GM12878 (cell line): ENCODE measurements around the gene SHC3. TPM values are rescaled to one million over a fixed set of nuclear protein-coding genes. Genes with fewer than 3 reads are reported as not detected.

ENCODE experiments used
- ATAC-seq: fragments of 200-7000 bp; cut with Tn5 transposase; 3 replicates; pipeline ENCODE4 v1.9.1; 2020; ENCODE audit warnings: mild to moderate bottlenecking, moderate library complexity
- BruUV-seq: library from RNA; stranded (reverse); fragments of 400-500 nt; replicated peaks from 2 replicates; lab custom pipeline; 2021; lab: Mats Ljungman, UMichigan
- CTCF ChIA-PET: fragments of 300-600 bp; sonication (Branson Sonifier 250); formaldehyde crosslinking; extraction: SDS; loops from one replicate; lab custom pipeline; 2021; ENCODE audit warnings: inconsistent platforms; lab: Yijun Ruan, JAX
- POLR2A ChIA-PET: fragments of 350-600 bp; formaldehyde crosslinking; extraction: SDS; loops from one replicate; lab custom pipeline; 2021; ENCODE audit warnings: inconsistent platforms; lab: Charles Lee
- RAD21 ChIA-PET: fragments of 300-600 bp; sonication (Branson Sonifier 250); formaldehyde crosslinking; loops from one replicate; lab custom pipeline; 2023; ENCODE audit warnings: antibody characterized with exemption; ENCODE audit not compliant: unreplicated experiment; lab: Charles Lee
- SMC1A ChIA-PET: fragments of 300-600 bp; sonication (Branson Sonifier 250); formaldehyde crosslinking; loops from one replicate; lab custom pipeline; 2023; ENCODE audit not compliant: unreplicated experiment, uncharacterized antibody; lab: Charles Lee
- DNase-seq: peaks from one replicate; pipeline ENCODE4 v3.0.0-alpha.2; 2011; ENCODE audit warnings: low read depth, low spot score
- FAIRE-seq: peaks from 3 replicates; lab custom pipeline; 2011; peaks lifted over from hg19 to GRCh38; lab: Jason Lieb, UNC
- H2AFZ ChIP-seq: 2 replicates; pipeline ENCODE4 v1.6.0; 2011; ENCODE audit warnings: low read depth, low read length, control low read depth; ENCODE audit not compliant: control insufficient read depth
- H3K27ac ChIP-seq: 2 replicates; pipeline ENCODE4 v1.5.1; 2011; ENCODE audit warnings: control low read depth; ENCODE audit not compliant: control insufficient read depth, insufficient read depth
- H3K27me3 ChIP-seq, 2 experiments: replicated peaks in 1 of 2; 2 replicates each; pipeline versions ENCODE4 v1.6.0 to v1.6.1; 2011; ENCODE audit warnings: low read length in 1 of 2; ENCODE audit not compliant: control insufficient read depth in 2 of 2, insufficient read depth in 2 of 2
- H3K36me3 ChIP-seq, 2 experiments: 2 replicates each; pipeline ENCODE4 v1.5.1; 2011; ENCODE audit warnings: low read length in 1 of 2; ENCODE audit not compliant: control insufficient read depth in 2 of 2, insufficient read depth in 2 of 2
- H3K4me1 ChIP-seq: 2 replicates; pipeline ENCODE4 v1.6.1; 2011; ENCODE audit warnings: mild to moderate bottlenecking, low read length, moderate library complexity, mixed read lengths; ENCODE audit not compliant: control insufficient read depth, insufficient read depth
- H3K4me2 ChIP-seq: 2 replicates; pipeline ENCODE4 v1.6.0; 2011; ENCODE audit warnings: control low read depth; ENCODE audit not compliant: control insufficient read depth, insufficient read depth
- H3K4me3 ChIP-seq: fragments of 200-600 bp; sonication (generic); 2 replicates; pipeline ENCODE4 v1.5.1; 2016
- H3K79me2 ChIP-seq: 2 replicates; pipeline ENCODE4 v1.6.0; 2011; ENCODE audit warnings: low read length; ENCODE audit not compliant: control insufficient read depth, insufficient read depth
- H3K9ac ChIP-seq: 2 replicates; pipeline ENCODE4 v1.8.0; 2011; ENCODE audit warnings: low read length, control low read depth, mixed read lengths; ENCODE audit not compliant: control insufficient read depth, insufficient read depth
- H3K9me3 ChIP-seq: replicated peaks from 3 replicates; pipeline ENCODE4 v1.5.1; 2011; ENCODE audit warnings: mild to moderate bottlenecking, low read length; ENCODE audit not compliant: control insufficient read depth, insufficient read depth
- H4K20me1 ChIP-seq: 2 replicates; pipeline ENCODE4 v1.6.0; 2011; ENCODE audit not compliant: control insufficient read depth, insufficient read depth
- CBFB ChIP-seq: IDR thresholded peaks from 2 replicates; pipeline ENCODE4 v1.6.1; 2016; ENCODE audit warnings: antibody characterized with exemption, low read depth
- CHD4 ChIP-seq: fragments of 200-600 bp; sonication (generic); IDR thresholded peaks from 2 replicates; pipeline ENCODE4 v1.6.1; 2016; ENCODE audit warnings: mild to moderate bottlenecking
- JUND ChIP-seq: IDR thresholded peaks from 2 replicates; pipeline ENCODE4 v1.6.1; 2012; ENCODE audit warnings: low read depth, mild to moderate bottlenecking, low read length, improper control_type of control experiment, moderate library complexity
- MXI1 ChIP-seq: fragments of 150-350 bp; IDR thresholded peaks from 2 replicates; pipeline ENCODE4 v1.6.1; 2011; ENCODE audit warnings: low read depth, mild to moderate bottlenecking, inconsistent platforms, low read length, improper control_type of control experiment
- NFYB ChIP-seq: IDR thresholded peaks from 2 replicates; pipeline ENCODE4 v1.6.1; 2011; ENCODE audit warnings: low read depth, mild to moderate bottlenecking, low read length, improper control_type of control experiment, moderate library complexity; ENCODE audit not compliant: insufficient read depth
- NKRF ChIP-seq: fragments of 450-650 bp; conservative IDR thresholded peaks from 2 replicates; pipeline ENCODE4 v1.6.1; 2017; ENCODE audit warnings: mild to moderate bottlenecking, moderate library complexity
- POLR2A ChIP-seq: IDR thresholded peaks from 2 replicates; pipeline ENCODE4 v1.6.1; 2011; ENCODE audit warnings: low read depth, mild to moderate bottlenecking, low read length
- POU2F2 ChIP-seq: IDR thresholded peaks from 3 replicates; pipeline ENCODE4 v1.6.1; 2011; ENCODE audit warnings: low read depth, mild to moderate bottlenecking, low read length, borderline replicate concordance
- SMAD1 ChIP-seq: fragments of 450-650 bp; IDR thresholded peaks from 2 replicates; pipeline ENCODE4 v1.6.1; 2018; ENCODE audit warnings: mild to moderate bottlenecking, low read depth; ENCODE audit not compliant: partially characterized antibody
- SMAD5 ChIP-seq: IDR thresholded peaks from 2 replicates; pipeline ENCODE4 v1.6.1; 2016; ENCODE audit warnings: antibody characterized with exemption, low read depth
- SP1 ChIP-seq: IDR thresholded peaks from one replicate; pipeline ENCODE4 v1.6.1; 2011; ENCODE audit warnings: low read depth, low read length
- TCF12 ChIP-seq: IDR thresholded peaks from 2 replicates; pipeline ENCODE4 v1.6.1; 2011; ENCODE audit warnings: low read depth, mild to moderate bottlenecking, low read length
- TCF7 ChIP-seq: IDR thresholded peaks from 2 replicates; pipeline ENCODE4 v1.6.1; 2014; ENCODE audit warnings: antibody characterized with exemption, borderline replicate concordance
- WGBS: methylation state at CpG from one replicate; pipeline ENCODE4 v1.1.6; 2016; ENCODE audit warnings: low lambda C conversion rate; ENCODE audit not compliant: insufficient replicate concordance, insufficient coverage; ENCODE audit errors: missing lambda C conversion rate; 5-methylcytosine and 5-hydroxymethylcytosine counted together
- in situ Hi-C: fragments of 300-500 bp; cut with MboI; formaldehyde crosslinking; loops from 9 replicates; pipeline ENCODE4 v1.14.3; 2018; ENCODE audit warnings: mixed read lengths
- intact Hi-C: fragments of 100-400 bp; cut with micrococcal nuclease; formaldehyde crosslinking; loops from one replicate; pipeline ENCODE4 v1.14.2; 2022; ENCODE audit not compliant: unreplicated experiment
- polyA plus RNA-seq, 11 experiments: library from polyadenylated mRNA; depleted of rRNA in 4 of 11; unstranded in 6 of 11; stranded (reverse) in 5 of 11; fragments of >200 nt; fragmentation: Nextera tagmentation in 4 of 11; fragmentation: Illumina TruSeq in 1 of 11; extraction: Ambion mirVana in 4 of 11; extraction: Trizol in 1 of 11; gene quantifications; 1 replicate in 1 of 11; 2 replicates in 10 of 11; pipeline versions ENCODE4 v1.2.1 to v1.2.3, GENCODE V29; 2011 to 2016; ENCODE audit warnings: inconsistent platforms in 2 of 11, missing spikeins in 2 of 11, low read depth in 1 of 11
- total RNA-seq, 4 experiments: library from RNA; depleted of rRNA in 3 of 4; stranded (reverse); fragments of >200 nt in 3 of 4; fragmentation: Illumina TruSeq in 1 of 4; extraction: Trizol in 1 of 4; gene quantifications; 2 replicates each; pipeline versions ENCODE4 v1.2.1 to v1.2.3, GENCODE V29; 2013 to 2021

Gene SHC3
- total and polyA plus RNA-seq, 10 of the 15 experiments (the other 5 are each of a cell fraction or from before 2014, with no cell fraction given), result 0.01 to 0.06 TPM; not detected in 8

- Histone ChIP-seq H3K4me2 (no peak overlapping the region), H3K4me1 (no peaks in the 10 kb centered on the region), H3K27me3 (peaks cover 0 to 10% of the 10 kb centered on the region in 2 experiments), H3K4me3 (no peak overlapping the region), H3K9ac (no peak overlapping the region), H3K9me3 (no peaks in the 10 kb centered on the region), H3K79me2 (no peaks in the 10 kb centered on the region), H2AFZ (no peak overlapping the region), H3K27ac (no peak overlapping the region), H3K36me3 (no peaks in the 10 kb centered on the region), H4K20me1 (no peaks in the 10 kb centered on the region)
- intact Hi-C loops (no loop called here), in situ Hi-C loops (no loop called here)
- ChIA-PET SMC1A (interaction anchor here (0.6 kb wide), 1 partner anchor 559 kb away, joined by 3 read pairs; no protein-coding TSS in a partner anchor), RAD21 (no interaction called here), CTCF (no interaction called here), POLR2A (no interaction called here)
- BruUV-seq, result no TSS peak
- no peak for FAIRE-seq
- no peak for DNase-seq
- ATAC-seq, result no peak
- 54% methylated on average over 5 of the region's 5 CpGs for WGBS
- no peak for TF ChIP-seq NKRF
These were observed 5.5 kb downstream of the SHC3 start for GRCh38 chr9:89173072-89173471.

- no peaks in the 10 kb centered on the region for H3K79me2 ChIP-seq
- no peak overlapping the region for H3K9ac ChIP-seq
- BruUV-seq, result no TSS peak
- in situ Hi-C loops, result no loop called here
- no peak overlapping the region for H3K27ac ChIP-seq
- H3K36me3 ChIP-seq, result no peaks in the 10 kb centered on the region
- H2AFZ ChIP-seq, result no peak overlapping the region
- H4K20me1 ChIP-seq, result no peaks in the 10 kb centered on the region
- CTCF ChIA-PET, result no interaction called here
- POLR2A ChIA-PET, result no interaction called here
- no peaks in the 10 kb centered on the region for H3K9me3 ChIP-seq
- SMC1A ChIA-PET, result no interaction called here
- FAIRE-seq (no peak), ATAC-seq (no peak), DNase-seq (no peak)
- TF ChIP-seq SMAD1, result no peak
- TF ChIP-seq JUND, result no peak
- TF ChIP-seq SMAD5, result no peak
- TF ChIP-seq SP1, result no peak
- TF ChIP-seq CBFB, result no peak
- TF ChIP-seq MXI1, result no peak
- TF ChIP-seq POLR2A, result no peak
- TF ChIP-seq NFYB, result no peak
- no peak for TF ChIP-seq TCF12
- no peak for TF ChIP-seq CHD4
- no peak for TF ChIP-seq TCF7
- TF ChIP-seq POU2F2, result no peak
- H3K4me2 ChIP-seq, result no peak overlapping the region
- H3K4me1 ChIP-seq, result no peaks in the 10 kb centered on the region
- H3K27me3 ChIP-seq, result peaks cover 0 to 8% of the 10 kb centered on the region in 2 experiments
- no peak overlapping the region for H3K4me3 ChIP-seq
- 0% methylated on average over 2 of the region's 2 CpGs for WGBS
- intact Hi-C loops, result no loop called here
- RAD21 ChIA-PET, result no interaction called here
These were observed 6.2 kb downstream of the SHC3 start for GRCh38 chr9:89172398-89172797.
